ENCODE data around the gene OGT.

OGT gene

DNA sequence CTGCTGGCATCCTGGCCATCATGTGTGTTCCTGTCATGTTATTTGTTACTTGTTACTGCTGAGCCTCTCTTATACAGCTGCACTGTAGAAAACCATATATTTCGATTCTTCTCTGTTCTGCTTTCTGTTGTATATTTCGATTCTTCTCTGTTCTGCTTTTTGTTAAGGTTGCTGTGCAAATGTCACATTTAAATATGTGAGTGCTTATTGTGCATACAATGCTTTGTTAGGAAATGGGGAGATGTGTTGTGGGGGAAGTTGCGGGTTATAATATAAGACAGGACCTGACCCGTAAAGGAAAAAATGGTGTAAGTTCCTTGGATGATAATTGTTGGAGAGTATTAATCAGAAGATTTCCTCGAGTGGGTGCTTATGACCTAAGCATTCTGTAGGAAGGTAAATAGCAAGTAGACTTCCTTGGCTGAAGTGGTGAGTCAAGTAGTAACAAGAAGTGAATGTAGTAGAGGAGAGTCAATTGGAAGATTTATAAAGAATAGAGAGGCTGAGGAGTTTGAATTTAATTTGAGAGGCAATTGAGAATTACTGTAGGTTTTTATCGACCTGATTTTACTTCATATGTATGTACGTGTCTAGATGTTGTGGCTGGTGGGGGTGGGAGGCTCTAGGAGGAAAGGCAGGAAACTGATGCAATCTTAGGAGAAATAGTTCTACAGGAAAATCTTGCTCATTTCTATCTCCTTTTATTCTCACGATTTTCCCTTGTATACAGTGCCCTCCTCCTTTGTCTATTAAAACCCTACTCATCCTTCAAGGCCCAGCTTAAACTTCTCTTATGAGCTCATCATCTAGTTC lies 8.5 kb downstream of the OGT start:
- peak overlapping the region in 1 of 2 experiments; percentile 5 for H3K4me3 ChIP-seq (ENCODE audit: low read depth in 1 of 2, low read length in 1 of 2)
- peak overlapping the region; percentile 75 for H3K27ac ChIP-seq
- peaks cover 14% of the 10 kb centered on the region for H3K36me3 ChIP-seq
- H3K27me3 ChIP-seq = no peaks in the 10 kb centered on the region
- TF ChIP-seq CTCF (IDR thresholded peaks at IDR 0.05) = no peak
- H3K9me3 ChIP-seq = no peaks in the 10 kb centered on the region
- peaks cover 38 to 46% of the 10 kb centered on the region in 2 experiments for H3K4me1 ChIP-seq (ENCODE audit: control insufficient read depth in 1 of 2, insufficient read depth in 1 of 2, low read depth in 1 of 2, low read length in 1 of 2)

DNA sequence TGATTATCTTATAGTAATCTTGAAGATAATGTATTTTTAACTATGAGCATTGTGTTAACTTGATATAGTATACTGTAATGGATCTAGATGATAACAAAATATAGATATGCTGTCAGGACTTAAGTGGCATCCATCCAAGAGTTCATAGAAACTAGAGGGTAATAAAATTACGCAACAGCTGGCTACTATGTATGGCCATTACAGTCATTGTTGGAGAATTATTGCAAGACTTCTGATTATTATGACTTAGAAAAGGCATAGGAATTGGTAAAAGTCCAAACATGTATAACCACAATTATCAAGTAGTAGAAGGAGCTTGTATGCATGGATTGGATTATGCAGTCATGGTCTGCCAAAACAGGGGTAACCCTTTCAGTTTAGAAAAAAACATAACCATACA lies 9.5 kb downstream of the OGT start:
- peak overlapping the region; percentile 75 for H3K27ac ChIP-seq
- no peak for TF ChIP-seq CTCF (IDR thresholded peaks at IDR 0.05)
- peaks cover 43 to 52% of the 10 kb centered on the region in 2 experiments for H3K4me1 ChIP-seq (ENCODE audit: control insufficient read depth in 1 of 2, insufficient read depth in 1 of 2, low read depth in 1 of 2, low read length in 1 of 2)
- no peak overlapping the region for H3K4me3 ChIP-seq (ENCODE audit: low read depth in 1 of 2, low read length in 1 of 2)
- H3K9me3 ChIP-seq = no peaks in the 10 kb centered on the region
- no peaks in the 10 kb centered on the region for H3K27me3 ChIP-seq
- peaks cover 14% of the 10 kb centered on the region for H3K36me3 ChIP-seq

DNA sequence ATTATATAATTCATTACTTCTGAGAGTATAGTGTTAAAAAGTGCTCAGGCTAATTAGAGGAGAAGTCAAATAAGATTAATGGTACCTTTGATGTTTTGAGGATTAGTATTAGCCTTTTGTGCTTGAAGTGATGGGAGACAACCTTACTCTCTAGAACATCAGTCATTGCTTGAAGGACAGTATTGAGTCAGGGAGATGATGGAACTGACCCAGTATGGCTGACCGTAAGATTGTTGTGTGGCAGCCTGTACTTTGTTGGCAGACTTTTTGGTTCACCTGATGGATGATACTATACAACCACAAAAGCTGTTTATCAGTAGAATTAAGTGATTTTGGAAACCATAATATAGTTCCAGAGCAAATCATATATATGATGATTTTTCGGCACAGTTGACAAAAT lies 9.9 kb downstream of the OGT start:
- Histone ChIP-seq H3K36me3 (peaks cover 18% of the 10 kb centered on the region), H3K27ac (peak overlapping the region; percentile 75), H3K27me3 (no peaks in the 10 kb centered on the region), H3K4me3 (ENCODE audit: low read depth in 1 of 2, low read length in 1 of 2) (no peak overlapping the region), H3K9me3 (no peaks in the 10 kb centered on the region), H3K4me1 (ENCODE audit: control insufficient read depth in 1 of 2, insufficient read depth in 1 of 2, low read depth in 1 of 2, low read length in 1 of 2) (peaks cover 43 to 53% of the 10 kb centered on the region in 2 experiments)
- TF ChIP-seq CTCF (IDR thresholded peaks at IDR 0.05) = no peak

DNA sequence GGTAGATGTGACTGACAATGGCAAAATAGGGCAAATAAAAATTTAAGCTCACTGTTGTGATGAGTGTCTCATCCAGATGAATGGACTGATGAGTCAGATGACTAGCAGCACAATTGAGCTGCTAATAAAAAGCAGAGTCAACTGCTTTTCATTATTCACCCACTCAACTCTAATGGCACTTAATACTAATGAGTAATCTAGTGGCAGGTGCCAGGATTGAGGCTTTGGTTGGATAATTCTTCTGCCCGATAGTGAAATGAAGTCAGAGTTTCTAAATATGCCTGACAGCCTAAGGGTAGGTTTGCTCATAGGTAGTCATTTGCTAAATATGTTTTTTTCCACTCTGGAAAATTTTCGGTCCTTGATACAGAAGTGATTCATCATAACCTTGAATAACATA lies 10.4 kb downstream of the OGT start:
- H3K27me3 ChIP-seq = no peaks in the 10 kb centered on the region
- no peaks in the 10 kb centered on the region for H3K9me3 ChIP-seq
- no peak for TF ChIP-seq CTCF (IDR thresholded peaks at IDR 0.05)
- no peak overlapping the region for H3K4me3 ChIP-seq (ENCODE audit: low read depth in 1 of 2, low read length in 1 of 2)
- peak overlapping the region; percentile 75 for H3K27ac ChIP-seq
- H3K36me3 ChIP-seq = peaks cover 23% of the 10 kb centered on the region
- H3K4me1 ChIP-seq (ENCODE audit: control insufficient read depth in 1 of 2, insufficient read depth in 1 of 2, low read depth in 1 of 2, low read length in 1 of 2) = peaks cover 43 to 53% of the 10 kb centered on the region in 2 experiments

GRCh38 chrX:71545364-71545763 lies 12.5 kb downstream of the OGT start:
- H3K4me3 ChIP-seq (ENCODE audit: low read depth in 1 of 2, low read length in 1 of 2) = no peak overlapping the region
- no peaks in the 10 kb centered on the region for H3K9me3 ChIP-seq
- no peak for TF ChIP-seq CTCF (IDR thresholded peaks at IDR 0.05)
- peaks cover 47 to 56% of the 10 kb centered on the region in 2 experiments for H3K4me1 ChIP-seq (ENCODE audit: control insufficient read depth in 1 of 2, insufficient read depth in 1 of 2, low read depth in 1 of 2, low read length in 1 of 2)
- H3K36me3 ChIP-seq = peaks cover 28% of the 10 kb centered on the region
- H3K27ac ChIP-seq = peak overlapping the region; percentile 65
- no peaks in the 10 kb centered on the region for H3K27me3 ChIP-seq

Measured in neutrophil (primary cell).